IMR-90 (cell line): ENCODE data around the gene ANKH. TPM values are rescaled to one million over a fixed set of nuclear protein-coding genes. Genes with fewer than 3 reads are reported as not detected.

Experiments
- ATAC-seq: fragments of 200-7000 bp; cut with Tn5 transposase; 2 replicates; pipeline ENCODE4 v1.9.1; 2020; ENCODE audit warnings: low read depth, mild to moderate bottlenecking, moderate library complexity
- BruUV-seq: library from RNA; stranded (reverse); fragments of 400-500 nt; replicated peaks from 2 replicates; lab custom pipeline; 2021; lab: Mats Ljungman, UMichigan
- CTCF ChIA-PET: fragments of 300-600 bp; formaldehyde crosslinking; extraction: SDS; loops from one replicate; lab custom pipeline; 2021; ENCODE audit warnings: antibody characterized with exemption; lab: Yijun Ruan, JAX
- POLR2A ChIA-PET: fragments of 300-600 bp; sonication (Branson Sonifier 250); formaldehyde crosslinking; loops from one replicate; lab custom pipeline; 2022; ENCODE audit warnings: antibody characterized with exemption; ENCODE audit not compliant: unreplicated experiment; lab: Charles Lee
- DNase-seq: peaks from one replicate; pipeline ENCODE4 v3.0.0; 2013
- H2AFZ ChIP-seq: replicated peaks from 2 replicates; pipeline ENCODE3; 2013; ENCODE audit warnings: low read length, mild to moderate bottlenecking; ENCODE audit not compliant: poor library complexity
- H2AK5ac ChIP-seq: 2 replicates; pipeline ENCODE4 v1.6.1; 2013; ENCODE audit warnings: low read depth, low read length, inconsistent platforms
- H2AK9ac ChIP-seq: replicated peaks from 2 replicates; pipeline ENCODE3; 2013; ENCODE audit warnings: mild to moderate bottlenecking, low read depth, low read length, moderate library complexity; ENCODE audit not compliant: poor library complexity
- H2BK120ac ChIP-seq: 2 replicates; pipeline ENCODE4 v1.6.1; 2013; ENCODE audit warnings: low read depth, low read length, inconsistent platforms
- H2BK15ac ChIP-seq: 3 replicates; pipeline ENCODE4 v1.6.1; 2013; ENCODE audit warnings: low read depth, low read length, inconsistent platforms
- H2BK20ac ChIP-seq: 2 replicates; pipeline ENCODE4 v1.6.1; 2013; ENCODE audit warnings: low read depth, mild to moderate bottlenecking, inconsistent platforms, low read length, moderate library complexity
- H2BK5ac ChIP-seq: 2 replicates; pipeline ENCODE4 v1.6.1; 2013; ENCODE audit warnings: mild to moderate bottlenecking, low read depth, low read length, inconsistent platforms; ENCODE audit not compliant: poor library complexity, severe bottlenecking
- H3K14ac ChIP-seq: replicated peaks from 2 replicates; pipeline ENCODE4 v1.6.1; 2013; ENCODE audit warnings: low read depth, low read length, inconsistent platforms
- H3K18ac ChIP-seq: 2 replicates; pipeline ENCODE4 v1.6.1; 2013; ENCODE audit warnings: low read depth, low read length, control low read depth
- H3K23ac ChIP-seq: 2 replicates; pipeline ENCODE4 v1.6.1; 2013; ENCODE audit warnings: low read depth, low read length, inconsistent platforms
- H3K27ac ChIP-seq: 2 replicates; pipeline ENCODE4 v1.5.1; 2013; ENCODE audit warnings: mild to moderate bottlenecking, control low read depth, low read length; ENCODE audit not compliant: insufficient read depth
- H3K27me3 ChIP-seq: 2 replicates; pipeline ENCODE4 v1.6.1; 2013; ENCODE audit warnings: low read length; ENCODE audit not compliant: control insufficient read depth, insufficient read depth
- H3K36me3 ChIP-seq: 2 replicates; pipeline ENCODE4 v1.6.1; 2013; ENCODE audit warnings: low read length, mixed read lengths; ENCODE audit not compliant: control insufficient read depth, insufficient read depth
- H3K4ac ChIP-seq: 2 replicates; pipeline ENCODE4 v1.6.1; 2013; ENCODE audit warnings: low read depth, low read length, inconsistent platforms
- H3K4me1 ChIP-seq: 2 replicates; pipeline ENCODE4 v1.6.1; 2013; ENCODE audit warnings: low read length, mixed read lengths; ENCODE audit not compliant: control insufficient read depth, insufficient read depth
- H3K4me2 ChIP-seq: 2 replicates; pipeline ENCODE4 v1.6.1; 2013; ENCODE audit warnings: low read depth, mild to moderate bottlenecking, control low read depth, low read length, moderate library complexity
- H3K4me3 ChIP-seq: 2 replicates; pipeline ENCODE4 v1.5.1; 2013; ENCODE audit warnings: low read depth, mild to moderate bottlenecking, control low read depth, low read length, moderate library complexity; ENCODE audit not compliant: insufficient read depth
- H3K56ac ChIP-seq: 2 replicates; pipeline ENCODE4 v1.6.1; 2013; ENCODE audit warnings: low read length, inconsistent platforms; ENCODE audit not compliant: insufficient read depth; ENCODE audit errors: extremely low read depth
- H3K79me1 ChIP-seq, 2 experiments: 2 replicates each; pipeline ENCODE4 v1.6.1; 2013; ENCODE audit warnings: low read length in 2 of 2, inconsistent platforms in 1 of 2, low read depth in 1 of 2
- H3K9ac ChIP-seq: 2 replicates; pipeline ENCODE4 v1.6.1; 2013; ENCODE audit warnings: low read depth, low read length, control low read depth
- H3K9me1 ChIP-seq: 2 replicates; pipeline ENCODE4 v1.6.1; 2013; ENCODE audit warnings: low read length, inconsistent platforms; ENCODE audit not compliant: insufficient read depth
- H3K9me3 ChIP-seq: 2 replicates; pipeline ENCODE4 v1.6.1; 2013; ENCODE audit warnings: low read length; ENCODE audit not compliant: control insufficient read depth, insufficient read depth
- H4K20me1 ChIP-seq: 2 replicates; pipeline ENCODE4 v1.6.1; 2013; ENCODE audit warnings: low read length, inconsistent platforms; ENCODE audit not compliant: insufficient read depth
- H4K5ac ChIP-seq: 2 replicates; pipeline ENCODE4 v1.6.1; 2013; ENCODE audit warnings: mild to moderate bottlenecking, low read depth, low read length, control low read depth
- H4K8ac ChIP-seq, 2 experiments: 2 replicates each; pipeline ENCODE4 v1.6.1; 2013; ENCODE audit warnings: low read depth in 2 of 2, low read length in 2 of 2, control low read depth in 1 of 2, inconsistent platforms in 1 of 2
- H4K91ac ChIP-seq: 2 replicates; pipeline ENCODE4 v1.6.1; 2013; ENCODE audit warnings: low read depth, low read length, inconsistent platforms; ENCODE audit not compliant: insufficient read depth
- CEBPB ChIP-seq: IDR thresholded peaks from 2 replicates; pipeline ENCODE4 v1.6.1; 2012; ENCODE audit warnings: low read depth, low read length, improper control_type of control experiment
- CTCF ChIP-seq: conservative IDR thresholded peaks from 2 replicates; pipeline ENCODE4 v1.5.1; 2012; ENCODE audit warnings: mild to moderate bottlenecking, low read depth, low read length, improper control_type of control experiment
- ELK1 ChIP-seq: fragments of 150-350 bp; IDR thresholded peaks from 2 replicates; pipeline ENCODE4 v1.6.1; 2016; ENCODE audit warnings: low read depth, mild to moderate bottlenecking, low read length, moderate library complexity, borderline replicate concordance
- MAZ ChIP-seq: IDR thresholded peaks from 2 replicates; pipeline ENCODE4 v1.6.1; 2012; ENCODE audit warnings: low read depth, mild to moderate bottlenecking, low read length, improper control_type of control experiment, moderate library complexity, borderline replicate concordance
- NFE2L2 ChIP-seq: fragments of 150-350 bp; IDR thresholded peaks from 2 replicates; pipeline ENCODE4 v1.6.1; 2016; ENCODE audit warnings: low read depth, mild to moderate bottlenecking, low read length
- RFX5 ChIP-seq: IDR thresholded peaks from 2 replicates; pipeline ENCODE4 v1.8.0; 2012; ENCODE audit warnings: low read depth, mild to moderate bottlenecking, low read length, moderate library complexity
- USF2 ChIP-seq: fragments of 150-350 bp; IDR thresholded peaks from 2 replicates; pipeline ENCODE4 v1.6.1; 2017; ENCODE audit warnings: mild to moderate bottlenecking, antibody characterized with exemption, low read length, low read depth
- WGBS, 2 experiments: methylation state at CpG; one replicate each; pipeline versions ENCODE4 v1.1.5 to v1.1.7; 2013; ENCODE audit warnings: missing lambda C conversion rate in 2 of 2; ENCODE audit not compliant: insufficient read length in 1 of 2; ENCODE audit errors: extremely low coverage in 2 of 2; 5-methylcytosine and 5-hydroxymethylcytosine counted together
- dilution Hi-C: fragments of 300-500 bp; cut with HindIII; formaldehyde crosslinking; loops from one replicate; pipeline ENCODE4 v1.14.3; 2018; ENCODE audit warnings: low sequenced_read_pairs; ENCODE audit not compliant: unreplicated experiment
- in situ Hi-C: fragments of 300-500 bp; cut with MboI; formaldehyde crosslinking; loops from 3 replicates; pipeline ENCODE4 v1.14.3; 2019; ENCODE audit warnings: low sequenced_read_pairs, inconsistent platforms, mixed read lengths
- intact Hi-C: fragments of 100-400 bp; cut with micrococcal nuclease; formaldehyde crosslinking; loops from 2 replicates; pipeline ENCODE4 v1.10.0; 2022
- polyA plus RNA-seq, 3 experiments: library from polyadenylated mRNA; depleted of rRNA; stranded (reverse); fragments of >200 nt; gene quantifications; 2 replicates each; pipeline ENCODE4 v1.2.3, GENCODE V29; 2012; ENCODE audit warnings: low replicate concordance in 1 of 3
- total RNA-seq: library from RNA; depleted of rRNA; stranded (reverse); fragments of >200 nt; gene quantifications from 2 replicates; pipeline ENCODE4 v1.2.3, GENCODE V29; 2012

Gene ANKH
- total and polyA plus RNA-seq, 2 of the 4 experiments (the other 2 are of a cell fraction) = 5.2 to 17.2 TPM

- TF ChIP-seq ELK1 = no peak
Measured at GRCh38 chr5:14901462-14902051, 30.0 kb upstream of the ANKH start (continued).

- Histone ChIP-seq H2BK120ac (peak overlapping the region; percentile 99), H2BK5ac (peak overlapping the region; percentile 91), H4K91ac (peak overlapping the region; percentile 98), H3K56ac (peak overlapping the region; percentile 98), H3K27me3 (peaks cover 2% of the 10 kb centered on the region), H3K36me3 (no peaks in the 10 kb centered on the region), H3K9ac (peak overlapping the region; percentile 59), H3K9me1 (peaks cover 4% of the 10 kb centered on the region), H3K4me3 (no peak overlapping the region), H4K5ac (peak overlapping the region; percentile 93), H3K18ac (peak overlapping the region; percentile 91), H3K4me2 (peak overlapping the region; percentile 68), H2AFZ (peak overlapping the region; percentile 89), H4K8ac (peak overlapping the region; percentile 55 to 97), H3K79me1 (no peaks in the 10 kb centered on the region), H2BK15ac (peak overlapping the region; percentile 75), H2BK20ac (peak overlapping the region; percentile 98), H3K14ac (peak overlapping the region; percentile 91), H3K4me1 (peaks cover 7% of the 10 kb centered on the region), H3K27ac (peak overlapping the region; percentile 90), H3K9me3 (no peaks in the 10 kb centered on the region), H3K4ac (peak overlapping the region; percentile 98), H3K23ac (peak overlapping the region; percentile 99), H2AK5ac (peak overlapping the region; percentile 76), H4K20me1 (peaks cover 6% of the 10 kb centered on the region), H2AK9ac (peak overlapping the region; percentile 77)
- dilution Hi-C loops (no loop called here), intact Hi-C loops (loop anchor here (1.0 to 2.0 kb wide), 4 partner anchors 20 to 174 kb away; partner anchors contain the start of gene ANKH), in situ Hi-C loops (no loop called here)
- WGBS, 2 experiments = 22% methylated on average over 1 of the region's 9 CpGs; no CpG with 5 or more reads in 1 of the 2 experiments
- POLR2A ChIA-PET = no interaction called here
- DNase-seq = peak; percentile 86
- ATAC-seq = peak; percentile 78
- CTCF ChIA-PET = no interaction called here
- TF ChIP-seq NFE2L2 (no peak), USF2 (no peak), CTCF (no peak), ELK1 (no peak), CEBPB (peak; percentile 51; the same call in 1 of the 2 replicates), RFX5 (no peak), MAZ (no peak)
- BruUV-seq = no TSS peak
Measured at GRCh38 chr5:14900693-14901461, 29.3 kb upstream of the ANKH start.
